HG02938 (cell line): ENCODE measurements around the gene DEFB119.
"Not testable (repeated sequence)": the region's sequence is repeated elsewhere in the genome, so short reads cannot be mapped to it uniquely, and the experiment has no call there.

Source experiments
- ATAC-seq: cut with Tn5 transposase; IDR thresholded peaks from one replicate; pipeline ENCODE4 v1.9.1; 2021; ENCODE audit warnings: mild to moderate bottlenecking, moderate library complexity; ENCODE audit not compliant: unreplicated experiment

Gene DEFB119

GRCh38 chr20:31390490-31390889, at the start of gene DEFB119:
Gene DEFB119 (minus strand): TSS chr20:31390590. CDS start chr20:31390483, 107 bp downstream.
- no peak for ATAC-seq

DNA sequence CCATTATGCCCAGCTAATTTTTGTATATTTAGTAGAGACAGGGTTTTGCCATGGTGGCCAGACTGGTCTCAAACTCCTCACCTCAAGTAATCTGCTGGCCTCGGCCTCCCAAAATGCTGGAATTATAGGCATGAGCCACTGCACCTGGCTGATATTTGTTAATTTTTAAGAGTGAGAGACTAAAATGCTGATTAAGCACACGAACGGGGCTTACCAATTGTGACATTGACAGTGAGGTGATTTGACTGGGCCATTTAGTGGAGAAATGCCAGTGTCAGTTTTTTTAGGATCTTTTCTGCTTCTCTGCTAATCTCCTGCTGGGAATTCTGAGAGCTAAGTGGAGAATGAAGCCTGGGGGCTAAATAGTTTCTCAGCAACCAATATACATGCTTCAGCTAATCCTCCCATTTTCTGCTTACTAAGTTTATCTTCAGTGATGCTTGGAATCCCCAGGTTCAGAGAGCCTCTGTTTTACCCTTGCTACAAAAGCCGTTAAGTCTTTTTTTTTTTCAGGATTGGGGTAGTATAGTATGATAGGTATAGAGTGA, 40.3 kb upstream of the DEFB119 start:
- no peak for ATAC-seq

GRCh38 chr20:31427576-31427975, 37.2 kb upstream of the DEFB119 start:
- ATAC-seq, result not testable (repeated sequence)

GRCh38 chr20:31426891-31427551, 36.6 kb upstream of the DEFB119 start:
- ATAC-seq, result not testable (repeated sequence)

DNA sequence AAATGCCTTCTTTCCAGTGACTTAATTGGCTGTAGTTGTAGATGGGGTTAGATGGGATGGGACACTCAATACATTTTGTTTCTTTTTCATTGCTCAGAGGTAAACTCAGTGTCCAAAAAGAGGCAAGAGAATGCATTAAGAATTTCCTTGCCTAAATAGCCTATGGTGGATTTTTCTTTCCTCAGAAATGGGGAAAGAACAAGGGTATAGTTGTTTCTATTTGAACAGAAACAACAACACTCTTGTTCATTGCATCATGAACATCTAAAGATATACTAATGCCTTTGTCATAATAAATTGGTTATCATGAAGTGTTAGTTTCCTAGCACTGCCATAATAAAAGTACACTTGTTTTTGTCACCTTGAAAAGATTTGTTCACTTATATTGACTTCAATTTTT, 35.4 kb upstream of the DEFB119 start:
- no peak for ATAC-seq

DNA sequence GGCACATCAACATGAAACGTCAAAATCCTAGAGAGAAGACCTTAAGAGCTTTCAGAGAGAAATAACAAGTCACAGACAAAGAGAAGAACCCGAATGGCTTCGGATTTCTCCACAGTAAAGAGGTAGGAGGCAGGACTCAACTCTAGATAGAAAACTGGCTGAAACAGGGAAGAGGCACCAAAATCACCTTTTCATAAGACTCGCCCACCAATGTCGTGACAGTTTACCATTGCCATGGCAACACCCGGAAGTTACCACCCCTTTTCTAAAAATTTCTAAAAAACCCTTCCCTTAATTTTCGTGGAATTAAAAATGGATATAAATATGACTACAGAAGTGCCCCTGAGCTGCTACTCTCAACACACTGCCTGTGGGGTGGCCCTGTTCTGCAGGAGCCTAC, 27.9 kb upstream of the DEFB119 start:
- no peak for ATAC-seq

GRCh38 chr20:31415653-31416052, 25.3 kb upstream of the DEFB119 start:
- ATAC-seq, result no peak

DNA sequence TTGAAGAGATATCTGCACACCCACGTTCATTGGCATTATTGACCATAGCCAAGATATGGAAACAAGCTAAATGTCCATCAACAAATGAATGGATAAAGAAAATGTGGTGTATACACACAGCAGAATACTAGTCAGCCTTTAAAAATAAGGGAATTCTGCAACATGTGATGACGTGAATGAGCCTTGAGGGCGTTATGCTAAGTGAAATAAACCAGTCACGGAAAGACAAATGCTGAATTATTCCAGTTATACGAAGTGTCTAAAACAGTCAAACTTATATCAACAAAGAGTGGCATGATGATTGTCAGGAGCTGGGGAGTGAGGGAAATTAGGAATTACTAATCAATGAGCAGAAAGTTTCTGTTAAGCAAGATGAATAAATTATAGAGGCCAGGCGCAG, 24.0 kb upstream of the DEFB119 start:
- ATAC-seq, result no peak

DNA sequence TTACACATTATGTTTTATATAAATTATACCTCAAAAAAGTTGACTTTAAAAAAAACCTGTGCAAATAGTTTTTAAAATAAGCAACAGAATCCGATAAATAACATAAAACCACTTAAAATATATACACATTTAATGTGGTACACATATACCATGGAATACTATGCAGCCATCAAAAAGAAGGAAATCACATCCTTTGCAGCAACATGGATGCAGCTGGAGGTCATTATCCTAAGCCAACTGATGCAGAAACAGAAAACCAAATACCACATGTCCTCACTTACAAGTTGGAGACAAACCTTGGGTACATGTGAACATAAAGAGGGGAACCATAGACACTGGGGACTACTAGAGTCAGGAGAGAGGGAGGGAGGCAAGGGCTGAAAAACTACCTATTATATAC, 19.6 kb upstream of the DEFB119 start:
- ATAC-seq, result no peak

GRCh38 chr20:31406115-31406514, 15.7 kb upstream of the DEFB119 start, which contains the start of gene DEFB121:
Gene DEFB121 (minus strand): TSS chr20:31406215. CDS start chr20:31406152, 63 bp downstream.
- no peak for ATAC-seq

GRCh38 chr20:31403886-31404285, 13.5 kb upstream of the DEFB119 start:
- ATAC-seq, result no peak

DNA sequence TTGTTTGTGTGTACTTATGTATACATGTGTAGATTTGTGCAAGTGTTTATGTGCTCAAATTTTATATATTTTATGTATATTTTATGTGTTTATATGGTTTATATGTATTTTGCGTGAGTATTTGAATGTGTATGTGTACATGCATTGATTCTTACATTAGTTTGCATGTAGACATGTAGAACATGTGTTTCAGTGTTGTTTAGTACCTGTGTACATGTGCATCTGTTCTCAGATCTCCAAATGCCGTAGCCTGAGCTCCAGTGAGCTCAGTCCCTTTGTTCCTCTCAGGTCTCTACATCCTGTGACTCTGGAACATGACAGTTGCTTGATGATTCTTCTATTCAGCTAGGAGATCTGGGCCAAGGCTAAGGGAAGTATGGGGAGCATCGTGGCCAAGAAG, 4.5 kb upstream of the DEFB119 start:
- ATAC-seq, result no peak

DNA sequence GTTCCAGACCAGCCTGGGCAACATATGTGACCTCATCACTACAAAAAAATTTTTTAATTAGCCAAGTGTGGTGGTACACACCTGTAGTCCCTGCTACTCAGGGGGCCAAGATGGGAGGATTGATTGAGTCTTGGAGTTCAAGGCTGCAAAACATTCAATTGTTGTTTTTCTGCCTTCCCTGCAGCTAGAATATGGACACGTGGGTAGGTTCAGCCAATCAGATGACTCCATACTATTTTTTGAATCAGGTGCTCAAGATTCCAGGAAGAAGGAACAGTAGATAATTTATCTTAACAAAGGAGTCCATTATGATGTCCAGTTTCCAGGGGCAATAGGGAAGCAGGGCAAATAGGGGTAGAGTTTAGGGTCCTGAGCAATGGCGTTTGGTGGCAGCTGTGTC, 2.4 kb upstream of the DEFB119 start:
- no peak for ATAC-seq

DNA sequence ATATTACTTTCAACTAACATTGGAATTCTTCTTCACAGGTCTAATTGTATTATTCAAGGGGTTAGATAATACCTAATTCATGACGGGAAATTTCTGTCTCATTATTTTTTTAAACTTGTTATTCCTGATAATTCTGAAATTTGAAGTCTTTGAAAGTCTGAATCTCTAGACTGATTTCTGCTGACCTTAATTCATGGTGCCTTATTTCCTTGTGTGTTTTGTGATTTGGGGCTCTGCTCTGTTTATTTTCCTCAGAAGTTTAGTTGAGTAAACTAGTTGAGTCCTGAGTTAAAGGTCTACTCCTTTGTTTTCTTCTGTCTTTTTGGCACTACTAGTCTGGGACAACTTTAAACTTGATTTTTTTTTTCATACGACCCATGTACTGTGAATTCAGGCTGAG, 16.0 kb downstream of the DEFB119 start:
- no peak for ATAC-seq

DNA sequence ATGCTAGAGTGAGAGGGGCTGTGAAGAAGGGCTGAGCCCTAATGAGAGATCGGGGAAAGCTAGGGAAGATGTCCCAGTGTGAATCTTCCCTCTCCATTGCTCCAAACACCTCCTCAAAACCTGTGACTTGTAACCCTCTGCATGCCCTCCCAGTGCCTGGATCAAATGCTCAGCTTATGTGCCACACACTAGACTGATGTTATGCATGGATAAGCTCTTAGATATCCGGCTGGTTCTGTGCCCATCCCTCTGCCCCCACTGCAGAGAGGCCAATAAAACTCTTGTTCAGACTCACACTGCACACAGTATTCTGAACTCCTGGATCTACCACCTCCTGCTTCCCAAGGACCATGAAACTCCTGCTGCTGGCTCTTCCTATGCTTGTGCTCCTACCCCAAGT, 22.1 kb downstream of the DEFB119 start, which contains the start of gene DEFB118:
TSS of gene DEFB118 (plus strand) at position 301 of the 400 bp plus-strand sequence. CDS start at position 351, 50 bp downstream.
- ATAC-seq, result no peak

- not testable (repeated sequence) for ATAC-seq
Observed at GRCh38 chr20:31364272-31364671, 26.1 kb downstream of the DEFB119 start.

GRCh38 chr20:31363295-31363694, 27.1 kb downstream of the DEFB119 start:
- no peak for ATAC-seq

- ATAC-seq, result no peak
Observed at GRCh38 chr20:31355981-31356380, 34.4 kb downstream of the DEFB119 start.

DNA sequence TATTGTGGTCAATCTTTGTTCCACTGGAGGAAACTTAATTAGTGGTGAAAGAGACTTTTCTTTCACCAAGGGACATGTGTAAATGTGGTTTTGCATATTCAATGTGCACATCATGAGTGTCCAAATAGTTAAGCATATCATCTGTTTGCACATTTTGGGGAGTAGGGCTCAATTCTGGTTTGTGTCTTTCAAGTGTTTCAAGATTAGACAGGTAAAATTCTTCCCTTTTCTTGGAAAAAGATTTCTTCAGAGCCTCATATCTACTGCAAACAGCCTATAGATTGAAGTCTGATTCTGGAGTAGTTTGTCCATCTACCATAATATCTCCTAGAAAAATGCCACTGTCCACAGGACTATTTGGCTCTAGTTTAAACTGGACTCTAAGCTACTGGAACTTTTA, 48.9 kb downstream of the DEFB119 start:
- no peak for ATAC-seq

- no peak for ATAC-seq
Observed at GRCh38 chr20:31330893-31331292, 59.5 kb downstream of the DEFB119 start.
